Measurements from ENCODE around the gene BCL2.

Gene BCL2

DNA sequence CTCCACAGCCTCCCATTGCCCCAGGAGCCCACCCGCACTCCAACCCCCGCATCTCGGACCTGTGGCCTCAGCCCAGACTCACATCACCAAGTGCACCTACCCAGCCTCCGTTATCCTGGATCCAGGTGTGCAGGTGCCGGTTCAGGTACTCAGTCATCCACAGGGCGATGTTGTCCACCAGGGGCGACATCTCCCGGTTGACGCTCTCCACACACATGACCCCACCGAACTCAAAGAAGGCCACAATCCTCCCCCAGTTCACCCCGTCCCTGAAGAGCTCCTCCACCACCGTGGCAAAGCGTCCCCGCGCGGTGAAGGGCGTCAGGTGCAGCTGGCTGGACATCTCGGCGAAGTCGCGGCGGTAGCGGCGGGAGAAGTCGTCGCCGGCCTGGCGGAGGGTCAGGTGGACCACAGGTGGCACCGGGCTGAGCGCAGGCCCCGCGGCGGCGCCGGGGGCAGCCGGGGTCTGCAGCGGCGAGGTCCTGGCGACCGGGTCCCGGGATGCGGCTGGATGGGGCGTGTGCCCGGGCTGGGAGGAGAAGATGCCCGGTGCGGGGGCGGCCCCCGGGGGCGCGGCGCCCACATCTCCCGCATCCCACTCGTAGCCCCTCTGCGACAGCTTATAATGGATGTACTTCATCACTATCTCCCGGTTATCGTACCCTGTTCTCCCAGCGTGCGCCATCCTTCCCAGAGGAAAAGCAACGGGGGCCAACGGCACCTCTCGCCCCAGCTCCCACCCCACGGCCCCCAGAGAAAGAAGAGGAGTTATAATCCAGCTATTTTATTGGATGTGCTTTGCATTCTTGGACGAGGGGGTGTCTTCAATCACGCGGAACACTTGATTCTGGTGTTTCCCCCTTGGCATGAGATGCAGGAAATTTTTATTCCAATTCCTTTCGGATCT is 1.3 kb downstream of the BCL2 start:
- TF ChIP-seq ZFX (IDR thresholded peaks at IDR 0.05): no peak
- TF ChIP-seq, protein P1, sequence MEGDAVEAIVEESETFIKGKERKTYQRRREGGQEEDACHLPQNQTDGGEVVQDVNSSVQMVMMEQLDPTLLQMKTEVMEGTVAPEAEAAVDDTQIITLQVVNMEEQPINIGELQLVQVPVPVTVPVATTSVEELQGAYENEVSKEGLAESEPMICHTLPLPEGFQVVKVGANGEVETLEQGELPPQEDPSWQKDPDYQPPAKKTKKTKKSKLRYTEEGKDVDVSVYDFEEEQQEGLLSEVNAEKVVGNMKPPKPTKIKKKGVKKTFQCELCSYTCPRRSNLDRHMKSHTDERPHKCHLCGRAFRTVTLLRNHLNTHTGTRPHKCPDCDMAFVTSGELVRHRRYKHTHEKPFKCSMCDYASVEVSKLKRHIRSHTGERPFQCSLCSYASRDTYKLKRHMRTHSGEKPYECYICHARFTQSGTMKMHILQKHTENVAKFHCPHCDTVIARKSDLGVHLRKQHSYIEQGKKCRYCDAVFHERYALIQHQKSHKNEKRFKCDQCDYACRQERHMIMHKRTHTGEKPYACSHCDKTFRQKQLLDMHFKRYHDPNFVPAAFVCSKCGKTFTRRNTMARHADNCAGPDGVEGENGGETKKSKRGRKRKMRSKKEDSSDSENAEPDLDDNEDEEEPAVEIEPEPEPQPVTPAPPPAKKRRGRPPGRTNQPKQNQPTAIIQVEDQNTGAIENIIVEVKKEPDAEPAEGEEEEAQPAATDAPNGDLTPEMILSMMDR (conservative IDR thresholded peaks at IDR 0.05): no peak
- no peak overlapping the region for H3K27ac ChIP-seq

DNA sequence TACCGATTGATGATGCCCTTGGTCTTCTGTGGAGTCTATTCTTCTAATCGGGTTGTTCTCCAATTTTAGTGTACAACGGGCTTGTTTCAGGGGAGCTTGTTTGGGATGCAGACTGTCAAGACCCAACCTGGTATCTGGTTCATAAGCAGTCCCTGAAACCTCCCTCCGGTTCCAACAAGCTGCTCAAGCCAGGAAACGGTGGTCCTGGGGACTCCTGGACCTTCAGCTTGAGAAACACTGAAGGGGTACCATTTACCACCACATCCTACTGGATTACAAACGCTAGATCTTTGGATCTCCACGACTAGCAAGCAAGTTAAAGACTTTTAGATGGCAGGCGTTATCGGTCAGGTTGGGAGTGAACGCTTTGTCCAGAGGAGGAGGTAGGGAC is 2.0 kb downstream of the BCL2 start:
- TF ChIP-seq, protein P1 (conservative IDR thresholded peaks at IDR 0.05): no peak
- no peak for TF ChIP-seq ZFX (IDR thresholded peaks at IDR 0.05)
- H3K27ac ChIP-seq: no peak overlapping the region

DNA sequence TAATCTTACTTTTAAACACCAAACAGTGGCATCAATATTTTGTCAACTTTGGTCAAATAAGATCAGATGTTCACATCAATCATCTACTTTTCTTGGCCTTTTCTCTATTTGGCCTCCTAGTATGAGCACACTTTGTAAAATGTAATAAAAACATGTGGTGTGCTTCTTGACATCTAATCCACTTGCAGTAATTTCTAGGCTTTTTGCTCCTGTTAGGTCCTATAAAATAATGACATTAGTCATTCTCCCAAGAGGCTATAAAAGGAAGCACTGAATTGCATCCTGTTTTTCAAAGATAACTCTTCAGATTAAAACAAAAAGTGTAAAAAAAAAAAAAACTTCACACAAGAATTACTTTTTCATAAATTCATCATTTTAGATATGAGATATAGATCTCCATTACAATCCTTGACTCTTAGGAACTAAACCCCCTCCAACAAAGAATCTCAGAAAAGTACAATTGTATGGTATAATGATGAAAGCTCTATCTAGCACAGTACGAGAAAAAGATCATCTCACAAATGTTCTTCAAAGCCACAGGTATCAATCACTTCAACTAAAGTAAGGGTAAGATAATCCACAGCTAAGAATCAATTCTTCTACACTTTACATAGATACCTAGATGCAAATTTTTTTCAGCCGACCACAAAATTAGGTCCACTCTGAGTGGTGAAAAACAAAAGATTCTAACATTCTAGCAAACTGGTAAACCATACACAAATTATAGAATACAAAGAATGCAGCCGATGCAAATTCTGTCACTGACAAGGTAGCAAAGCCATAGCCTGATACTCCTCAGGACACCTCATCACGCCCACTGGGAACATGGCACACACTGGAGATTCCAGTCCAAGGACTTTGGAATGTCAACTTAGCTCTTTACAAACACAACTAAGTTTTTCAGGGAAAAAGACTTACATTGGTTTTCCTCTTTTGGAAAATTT is 2.7 kb downstream of the BCL2 start:
- TF ChIP-seq ZFX (IDR thresholded peaks at IDR 0.05): no peak
- TF ChIP-seq, protein P1 (conservative IDR thresholded peaks at IDR 0.05): no peak
- H3K27ac ChIP-seq: no peak overlapping the region

DNA sequence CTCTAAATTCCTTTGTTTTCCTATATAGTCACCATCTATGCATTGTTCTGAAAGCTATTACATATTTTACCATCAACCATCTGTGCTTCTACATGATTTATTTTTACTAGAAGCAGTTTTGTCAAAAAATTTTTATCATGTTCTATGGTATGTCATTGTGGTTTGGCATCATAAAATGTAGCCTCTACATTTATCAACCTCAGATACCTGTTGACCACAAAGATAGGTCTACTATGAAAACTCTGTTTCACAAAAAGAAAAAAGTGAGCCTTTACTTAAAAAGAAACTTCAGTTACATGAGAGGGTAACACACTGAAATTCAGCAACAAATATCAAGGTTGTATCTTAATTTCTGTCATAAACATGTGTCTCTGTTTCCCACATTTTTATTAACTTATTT is 3.7 kb downstream of the BCL2 start:
- no peak overlapping the region for H3K27ac ChIP-seq
- TF ChIP-seq ZFX (IDR thresholded peaks at IDR 0.05): no peak
- TF ChIP-seq, protein P1 (conservative IDR thresholded peaks at IDR 0.05): no peak

DNA sequence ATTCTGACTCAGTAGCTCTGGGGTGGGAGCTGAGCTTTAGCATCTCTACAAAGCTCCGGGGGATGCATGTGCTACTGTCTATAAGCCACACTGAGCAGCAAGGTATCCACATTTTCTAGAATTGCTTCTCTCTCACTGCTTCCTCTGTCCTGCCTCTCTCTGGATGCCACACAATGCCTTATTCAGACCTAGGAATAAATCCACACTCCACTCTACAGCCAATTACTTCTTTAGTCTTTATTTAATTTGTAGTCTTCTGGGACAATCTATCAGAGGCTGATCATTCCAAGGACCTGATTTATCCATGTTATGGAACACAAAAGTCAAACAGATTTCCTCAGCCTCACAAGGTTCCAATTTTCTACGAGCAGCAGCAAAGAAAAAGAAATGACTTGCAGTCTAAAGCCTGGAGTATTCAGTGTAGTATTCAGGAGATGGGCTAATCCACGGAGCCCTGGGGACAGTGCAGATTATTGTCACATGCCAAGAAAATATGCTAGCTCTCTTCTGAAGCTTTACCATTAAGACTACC is 4.4 kb downstream of the BCL2 start:
- H3K27ac ChIP-seq: no peak overlapping the region

DNA sequence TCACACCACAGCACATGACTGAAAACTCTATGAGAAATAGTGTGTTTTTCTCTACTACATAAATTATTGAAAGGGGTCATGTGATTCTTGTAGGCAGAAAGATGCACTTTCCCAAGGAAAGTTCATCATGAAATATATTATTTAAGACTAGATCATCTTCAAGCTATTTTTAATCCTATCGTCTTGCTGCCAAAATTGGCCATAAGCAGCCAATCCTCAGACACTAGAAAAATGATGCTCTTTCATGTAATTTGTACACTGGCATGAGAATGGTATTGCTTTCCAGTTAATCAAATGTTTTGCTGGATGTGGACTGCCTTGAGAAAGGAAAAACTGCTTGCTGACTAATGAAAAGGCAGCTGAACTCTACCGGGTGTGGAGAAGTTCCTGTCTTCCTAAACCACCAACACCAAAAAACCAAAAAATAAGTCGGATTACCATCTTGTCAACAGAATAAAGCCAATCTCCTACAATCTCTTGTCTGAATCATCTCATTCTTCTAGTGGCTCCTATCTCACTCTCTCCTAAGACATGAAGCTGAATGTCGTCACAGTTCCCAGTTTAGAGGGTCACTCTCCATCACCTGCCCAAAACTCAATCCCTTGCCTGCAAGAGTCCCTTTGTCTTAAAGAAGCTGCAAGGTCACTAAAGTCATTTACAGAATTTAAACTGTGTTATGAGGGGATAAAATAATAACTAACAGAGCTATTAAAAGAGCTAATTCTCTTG is 5.3 kb downstream of the BCL2 start:
- no peak overlapping the region for H3K27ac ChIP-seq

More for the DNA sequence above, 4.4 kb downstream of the BCL2 start:
- TF ChIP-seq, protein P1 (conservative IDR thresholded peaks at IDR 0.05): no peak
- no peak for TF ChIP-seq ZFX (IDR thresholded peaks at IDR 0.05)

More for the DNA sequence above, 5.3 kb downstream of the BCL2 start:
- TF ChIP-seq, protein P1 (conservative IDR thresholded peaks at IDR 0.05): no peak
- TF ChIP-seq ZFX (IDR thresholded peaks at IDR 0.05): no peak

All from C4-2B (cell line).